ENCODE results near the gene NAALADL1.
A peak's percentile ranks its signal among the peaks of the same experiment; 100 is the strongest.
"Not testable (repeated sequence)": the region's sequence is repeated elsewhere in the genome, so short reads cannot be mapped to it uniquely, and the experiment has no call there.

The NAALADL1 gene

DNA sequence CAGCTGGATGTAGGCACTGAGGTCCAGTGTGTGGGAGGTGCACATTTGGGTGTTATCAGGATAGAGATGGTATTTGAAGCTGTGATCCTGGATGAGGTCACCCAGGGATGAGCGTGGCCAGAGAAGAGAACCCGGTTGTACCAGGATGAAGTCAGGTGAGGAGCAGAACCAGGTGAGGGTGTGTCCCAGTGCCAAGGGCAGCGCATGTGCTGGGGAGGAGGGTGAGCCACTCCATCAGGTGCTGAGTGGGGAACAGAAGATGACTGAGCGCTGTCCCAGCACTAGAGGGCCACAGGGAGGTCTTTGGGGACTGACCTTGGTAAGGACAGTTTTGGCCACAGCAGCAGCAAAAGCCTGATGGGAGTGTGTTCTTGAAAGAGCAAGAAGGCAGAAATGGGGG, 41.6 kb downstream of the NAALADL1 start:
- H3K4me3 Mint-ChIP-seq: no peak overlapping the region
- peaks cover 7% of the 10 kb centered on the region for H3K36me3 Mint-ChIP-seq

DNA sequence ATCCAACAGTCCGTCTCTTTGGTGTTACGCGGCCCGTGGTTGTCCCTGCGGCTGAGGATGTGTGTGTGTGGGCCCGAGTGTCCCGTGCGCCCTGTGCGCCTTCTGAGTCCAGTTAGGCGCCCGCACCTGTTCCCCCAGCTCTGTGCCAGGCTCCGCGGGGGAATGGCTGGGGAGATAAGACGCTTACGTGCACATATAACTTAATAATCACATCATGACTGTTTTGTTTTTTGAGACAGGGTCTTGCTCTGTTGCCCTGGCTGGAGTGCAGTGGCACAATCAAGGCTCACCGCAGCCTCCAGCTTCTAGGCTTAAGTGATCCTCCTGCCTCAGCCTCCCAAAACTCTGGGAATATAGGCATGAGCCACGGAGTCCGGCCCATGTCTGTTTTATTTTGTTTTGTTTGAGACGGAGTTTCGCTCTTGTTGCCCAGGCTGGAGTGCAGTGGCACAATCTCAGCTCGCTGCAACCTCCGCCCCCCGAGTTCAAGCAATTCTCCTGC, 43.6 kb downstream of the NAALADL1 start:
- Mint-ChIP-seq H3K9me3 (no peaks in the 10 kb centered on the region), H3K36me3 (peaks cover 7% of the 10 kb centered on the region), H3K27me3 (no peaks in the 10 kb centered on the region), H3K4me3 (peak overlapping the region; percentile 91), H3K27ac (peak overlapping the region; percentile 95), H3K4me1 (peaks cover 28% of the 10 kb centered on the region)

More for the DNA sequence above, 41.6 kb downstream of the NAALADL1 start:
- Mint-ChIP-seq H3K4me1 (peaks cover 28% of the 10 kb centered on the region), H3K27me3 (no peaks in the 10 kb centered on the region), H3K27ac (peak overlapping the region; percentile 33), H3K9me3 (no peaks in the 10 kb centered on the region)

DNA sequence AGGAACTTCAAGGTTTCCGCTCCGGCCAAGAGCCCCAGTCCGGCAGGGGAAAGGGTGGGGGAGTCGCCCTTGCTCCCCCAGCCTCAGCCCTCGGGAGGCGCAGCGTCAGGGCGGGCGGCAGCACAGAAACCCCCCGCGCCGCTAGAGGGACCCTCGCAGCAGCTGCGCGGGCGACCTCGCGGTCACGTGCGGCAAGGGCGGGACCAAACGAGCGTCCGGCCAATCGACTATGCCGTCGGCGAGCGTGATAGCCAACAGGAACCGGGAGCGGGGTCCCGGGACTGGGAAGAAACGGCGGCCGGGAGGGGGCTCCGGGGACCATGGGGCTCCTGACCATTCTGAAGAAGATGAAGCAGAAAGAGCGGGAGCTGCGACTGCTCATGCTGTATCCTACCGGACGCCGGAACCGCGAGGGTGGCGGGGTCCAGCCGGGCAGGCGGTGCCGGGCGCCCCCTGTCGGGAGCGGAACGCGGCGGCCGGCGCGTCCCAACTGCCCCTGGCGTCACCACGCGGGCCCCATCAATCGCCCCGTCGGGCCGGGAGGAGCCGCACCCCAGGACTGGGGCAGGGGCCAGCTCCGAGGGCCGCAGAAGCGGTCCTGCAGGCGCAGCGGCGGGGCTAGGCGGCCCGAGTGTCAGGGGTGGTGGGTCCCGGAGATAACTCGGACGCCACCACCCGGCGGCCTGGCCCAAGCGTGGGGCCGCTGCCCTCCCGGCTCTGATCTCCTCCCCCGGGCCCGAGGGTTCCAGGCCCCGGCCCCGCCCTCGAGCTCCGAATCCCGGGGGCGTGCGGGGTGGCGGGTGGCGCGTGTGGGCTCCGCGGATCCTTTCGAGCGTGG, 44.2 kb downstream of the NAALADL1 start, which contains the start of gene ARL2:
Gene ARL2, plus strand, starts transcription at position 273 of the 838 bp plus-strand sequence. Its CDS starts 48 bp downstream, at position 321.
- Mint-ChIP-seq H3K36me3 (peaks cover 7% of the 10 kb centered on the region), H3K27me3 (no peaks in the 10 kb centered on the region), H3K4me1 (peaks cover 28% of the 10 kb centered on the region), H3K9me3 (no peaks in the 10 kb centered on the region), H3K27ac (peak within 1 kb of the TSS; percentile 95), H3K4me3 (peak within 1 kb of the TSS; percentile 91)

DNA sequence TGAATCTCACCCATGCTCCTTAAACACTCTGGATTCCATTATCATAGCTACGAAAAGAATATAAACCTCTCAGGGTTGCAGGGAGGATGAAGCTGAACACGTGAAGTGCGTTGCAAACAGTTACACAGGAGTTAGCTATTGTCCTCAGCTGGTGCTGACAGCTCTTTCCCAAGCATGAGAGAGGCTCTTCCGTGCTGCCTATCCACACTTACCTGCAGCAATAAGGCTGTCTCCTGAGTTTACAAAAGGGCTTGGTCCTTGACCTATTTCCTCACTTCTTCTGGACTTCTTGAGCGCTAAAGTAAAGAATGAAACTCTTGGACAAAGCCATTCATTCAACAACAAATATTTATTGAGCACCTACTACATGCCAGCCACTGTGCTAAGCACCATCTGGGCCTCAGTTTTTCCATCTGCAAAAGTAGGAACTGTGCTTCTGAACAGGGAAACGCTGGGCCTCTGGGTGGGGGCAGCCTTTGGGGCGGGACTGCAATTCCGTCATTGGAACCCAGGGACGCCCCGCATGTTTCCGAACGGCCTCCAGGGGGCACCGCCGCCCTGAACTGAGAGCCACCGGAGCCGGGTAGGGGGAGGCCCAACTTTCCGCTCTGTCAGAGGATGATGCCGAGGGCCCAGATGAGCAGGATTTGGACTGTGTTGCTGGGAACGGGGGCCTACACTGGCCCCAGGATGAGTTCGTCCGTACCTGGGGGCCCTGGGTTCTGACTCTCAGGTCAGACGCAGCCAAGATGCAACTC, 45.0 kb downstream of the NAALADL1 start:
- Mint-ChIP-seq H3K27me3 (no peaks in the 10 kb centered on the region), H3K36me3 (peaks cover 7% of the 10 kb centered on the region), H3K27ac (peak overlapping the region; percentile 95), H3K4me1 (peaks cover 28% of the 10 kb centered on the region), H3K9me3 (no peaks in the 10 kb centered on the region), H3K4me3 (peak overlapping the region; percentile 89)

- H3K27me3 Mint-ChIP-seq: no peaks in the 10 kb centered on the region
- no peak overlapping the region for H3K27ac Mint-ChIP-seq
- no peak overlapping the region for H3K4me3 Mint-ChIP-seq
- H3K36me3 Mint-ChIP-seq: no peaks in the 10 kb centered on the region
- H3K9me3 Mint-ChIP-seq: no peaks in the 10 kb centered on the region
- peaks cover 8% of the 10 kb centered on the region for H3K4me1 Mint-ChIP-seq
Observed at GRCh38 chr11:65008873-65009272, 49.5 kb downstream of the NAALADL1 start.

- no peak overlapping the region for H3K4me3 Mint-ChIP-seq
- H3K4me1 Mint-ChIP-seq: peaks cover 2% of the 10 kb centered on the region
- H3K36me3 Mint-ChIP-seq: no peaks in the 10 kb centered on the region
- no peaks in the 10 kb centered on the region for H3K9me3 Mint-ChIP-seq
- no peak overlapping the region for H3K27ac Mint-ChIP-seq
- no peaks in the 10 kb centered on the region for H3K27me3 Mint-ChIP-seq
Observed at GRCh38 chr11:65008016-65008415, 50.3 kb downstream of the NAALADL1 start.

GRCh38 chr11:65003968-65004367, 54.4 kb downstream of the NAALADL1 start:
- H3K27me3 Mint-ChIP-seq, H3K4me1 Mint-ChIP-seq, H3K36me3 Mint-ChIP-seq, H3K9me3 Mint-ChIP-seq, H3K4me3 Mint-ChIP-seq, H3K27ac Mint-ChIP-seq: not testable (repeated sequence)

DNA sequence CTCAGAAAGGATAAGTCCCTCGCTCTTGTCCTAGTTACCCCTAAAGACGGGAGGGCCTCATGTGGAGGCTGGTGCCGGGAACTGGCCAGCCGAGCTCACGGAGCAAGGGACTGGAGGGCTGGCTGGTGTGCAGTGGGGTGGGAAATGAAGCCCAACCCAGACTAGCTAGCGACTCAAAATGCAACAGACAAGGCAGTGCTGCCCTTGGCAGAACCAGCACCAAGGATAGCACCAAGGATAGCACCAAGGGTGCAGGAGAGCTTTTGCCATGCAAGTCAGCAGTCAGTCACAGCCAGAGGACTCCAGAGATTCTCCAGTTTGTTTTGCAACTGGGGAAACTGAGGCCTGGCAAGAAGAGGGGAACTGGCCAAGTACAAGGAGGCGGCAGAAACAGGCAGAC, 55.1 kb downstream of the NAALADL1 start:
- Mint-ChIP-seq H3K27ac (no peak overlapping the region), H3K36me3 (no peaks in the 10 kb centered on the region), H3K4me3 (no peak overlapping the region), H3K4me1 (peaks cover 4% of the 10 kb centered on the region), H3K9me3 (no peaks in the 10 kb centered on the region), H3K27me3 (no peaks in the 10 kb centered on the region)

DNA sequence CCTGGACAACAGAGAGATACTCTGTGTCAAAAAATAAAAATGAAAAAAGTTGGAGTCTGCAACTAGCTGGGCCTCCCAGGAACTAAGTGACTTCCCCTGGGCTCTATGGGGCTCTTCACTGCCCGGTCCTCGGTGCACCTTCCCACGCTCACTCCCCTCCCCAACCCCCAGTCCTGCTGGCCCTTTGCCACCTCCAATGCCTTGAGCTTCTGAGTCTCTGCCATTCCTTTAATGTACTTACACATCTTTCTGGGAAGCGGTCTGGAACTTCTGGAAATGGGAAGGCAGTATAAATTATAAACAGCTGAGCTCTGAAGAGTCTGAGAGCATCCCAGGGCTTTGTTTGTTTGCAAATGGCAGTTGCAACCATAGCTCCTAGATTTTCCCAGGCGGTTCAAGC, 55.6 kb downstream of the NAALADL1 start:
- H3K4me1 Mint-ChIP-seq: peaks cover 6% of the 10 kb centered on the region
- no peaks in the 10 kb centered on the region for H3K9me3 Mint-ChIP-seq
- no peaks in the 10 kb centered on the region for H3K27me3 Mint-ChIP-seq
- no peaks in the 10 kb centered on the region for H3K36me3 Mint-ChIP-seq
- no peak overlapping the region for H3K4me3 Mint-ChIP-seq
- H3K27ac Mint-ChIP-seq: no peak overlapping the region

DNA sequence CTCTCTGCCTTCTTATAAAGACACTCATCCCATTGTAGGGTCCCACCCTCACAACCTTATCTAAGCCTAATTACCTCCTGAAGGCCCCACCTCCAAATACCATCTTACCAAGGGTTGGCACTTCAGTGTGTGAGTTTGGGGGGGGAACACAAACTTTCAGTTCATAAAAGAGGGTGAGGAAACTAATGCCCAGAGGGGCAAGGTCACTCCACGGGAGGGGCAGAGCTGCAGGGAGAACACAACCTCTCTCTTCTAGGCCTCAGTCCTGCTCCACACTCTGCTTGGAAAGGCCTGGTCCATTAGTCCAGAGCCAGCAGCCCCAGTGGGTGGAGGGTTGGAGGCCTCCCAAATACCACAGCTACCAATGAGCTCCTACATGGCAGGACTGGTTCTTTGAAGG, 58.9 kb downstream of the NAALADL1 start:
- Mint-ChIP-seq H3K9me3 (no peaks in the 10 kb centered on the region), H3K27ac (no peak overlapping the region), H3K4me3 (no peak overlapping the region), H3K4me1 (peaks cover 9% of the 10 kb centered on the region), H3K36me3 (no peaks in the 10 kb centered on the region), H3K27me3 (no peaks in the 10 kb centered on the region)

DNA sequence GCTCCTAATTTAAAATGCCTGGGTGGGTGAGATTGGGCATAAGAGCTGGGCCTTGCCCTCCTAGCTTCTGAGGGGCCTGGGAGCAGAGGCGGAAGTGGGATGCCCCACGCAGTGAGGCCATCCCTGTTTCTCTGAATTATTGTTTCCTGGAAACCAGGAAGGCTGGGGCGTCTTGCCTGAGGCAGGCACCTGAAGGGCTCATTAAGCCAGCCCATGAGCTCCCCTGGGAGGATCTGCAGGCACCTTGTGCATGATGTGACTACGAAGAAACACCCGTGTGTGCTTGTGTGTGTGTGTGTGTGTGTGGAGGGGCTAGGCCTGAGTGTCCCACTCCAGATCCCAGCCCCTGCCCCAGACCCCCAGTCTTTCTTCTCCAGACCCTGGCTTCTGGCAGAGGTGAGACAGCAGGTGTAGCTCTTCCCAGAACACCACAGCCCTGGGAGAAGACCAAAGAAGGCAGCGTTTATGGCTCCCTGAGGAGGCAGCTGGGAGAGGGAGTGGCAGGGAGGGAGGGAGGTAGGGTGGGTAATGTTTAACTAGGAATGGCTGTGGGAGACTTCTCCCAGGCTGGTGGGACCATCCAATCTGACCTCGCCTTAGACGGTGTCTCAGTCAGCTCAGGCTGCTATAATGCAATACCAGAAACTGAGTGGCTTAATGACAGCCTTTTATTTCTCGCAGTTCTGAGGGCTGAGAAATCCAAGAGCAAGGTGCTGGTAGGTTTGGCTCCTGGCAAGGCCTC, 59.5 kb downstream of the NAALADL1 start:
- Mint-ChIP-seq H3K27ac (no peak overlapping the region), H3K36me3 (no peaks in the 10 kb centered on the region), H3K27me3 (peaks cover 2% of the 10 kb centered on the region), H3K9me3 (no peaks in the 10 kb centered on the region), H3K4me3 (no peak overlapping the region), H3K4me1 (peaks cover 9% of the 10 kb centered on the region)

DNA sequence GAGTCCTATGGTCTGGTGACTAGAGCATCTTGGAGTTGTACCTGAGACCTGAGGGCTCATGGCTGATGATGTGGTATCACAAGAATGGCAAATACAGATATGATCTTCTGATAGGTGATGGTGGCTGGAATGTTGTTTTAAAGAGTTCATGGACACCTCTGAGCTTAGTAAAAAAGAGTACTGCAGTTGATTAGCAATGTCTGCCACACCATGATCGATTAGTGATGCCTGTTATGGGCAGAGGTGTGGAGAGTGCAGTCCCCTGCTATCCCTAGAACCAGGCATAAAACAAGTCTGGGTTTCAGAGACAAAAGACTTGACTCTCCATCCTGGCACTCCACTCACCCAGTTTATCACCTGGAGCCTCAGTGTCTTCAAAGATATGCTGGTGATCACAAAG, 60.2 kb downstream of the NAALADL1 start:
- Mint-ChIP-seq H3K36me3 (no peaks in the 10 kb centered on the region), H3K27ac (peak overlapping the region; percentile 15), H3K27me3 (peaks cover 2% of the 10 kb centered on the region), H3K4me1 (peaks cover 9% of the 10 kb centered on the region), H3K9me3 (no peaks in the 10 kb centered on the region), H3K4me3 (no peak overlapping the region)

- Mint-ChIP-seq H3K27ac (no peak within 1 kb of the TSS), H3K4me1 (peaks cover 9% of the 10 kb centered on the region), H3K27me3 (peaks cover 2% of the 10 kb centered on the region), H3K4me3 (no peak within 1 kb of the TSS), H3K36me3 (no peaks in the 10 kb centered on the region), H3K9me3 (no peaks in the 10 kb centered on the region)
Observed at GRCh38 chr11:64996710-64997380, 61.5 kb downstream of the NAALADL1 start, which contains the start of gene BATF2. BATF2 (minus strand) TSS chr11:64996971; CDS start chr11:64996914, 57 bp downstream.

GRCh38 chr11:64996327-64996709, 62.0 kb downstream of the NAALADL1 start:
- H3K9me3 Mint-ChIP-seq: no peaks in the 10 kb centered on the region
- H3K27ac Mint-ChIP-seq: no peak overlapping the region
- H3K36me3 Mint-ChIP-seq: no peaks in the 10 kb centered on the region
- peaks cover 2% of the 10 kb centered on the region for H3K27me3 Mint-ChIP-seq
- H3K4me1 Mint-ChIP-seq: peaks cover 9% of the 10 kb centered on the region
- H3K4me3 Mint-ChIP-seq: no peak overlapping the region

Data from activated naive CD4-positive, alpha-beta T cell treated with anti-CD3 and anti-CD28 coated beads, Interleukin-2, amount 50 U/mL, for 24 hours (primary cell).